Stimulated activated CD4-positive, alpha-beta T cell treated with anti-CD3 and anti-CD28 coated beads, Interleukin-4, amount 100 ng/mL, for 4 hours (primary cell): ENCODE measurements around the gene HDAC5.
"Not testable (repeated sequence)": the region's sequence is repeated elsewhere in the genome, so short reads cannot be mapped to it uniquely, and the experiment has no call there.

ENCODE experiments used
- DNase-seq, 2 experiments: peaks; one replicate each; pipeline ENCODE4 v3.0.0-alpha.2; 2020

The HDAC5 gene

GRCh38 chr17:44066204-44066930 is 57.1 kb downstream of the HDAC5 start, which contains the start of gene LSM12:
TSS of gene LSM12 (minus strand) at chr17:44066671. CDS start at chr17:44066587, 84 bp downstream.
- DNase-seq, result peak; percentile 87 to 92

DNA sequence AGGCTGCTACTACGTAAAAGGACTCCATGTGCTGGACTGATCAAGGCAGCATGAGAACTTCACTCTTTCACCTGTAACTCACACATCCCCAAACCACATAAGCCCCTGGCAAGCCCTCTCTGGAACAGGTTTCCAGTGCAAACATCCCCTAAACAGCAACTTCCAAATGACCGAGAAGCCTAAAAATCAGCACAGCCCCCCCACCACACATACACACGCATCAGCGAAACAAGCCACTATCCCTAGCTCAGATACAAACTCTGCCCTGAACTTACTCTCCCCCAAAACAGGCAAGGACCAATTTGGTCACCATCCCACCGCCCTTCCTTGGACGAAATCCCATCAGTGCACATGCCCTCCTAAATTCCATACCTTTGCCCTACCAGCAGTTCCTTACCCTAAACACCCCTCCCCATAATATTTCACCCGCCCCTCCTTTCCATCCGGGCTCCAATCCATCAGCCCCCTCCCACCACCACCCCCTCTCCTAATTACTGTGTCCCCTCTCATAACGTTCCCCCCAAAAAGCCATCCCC is 57.7 kb downstream of the HDAC5 start:
- DNase-seq, result no peak

GRCh38 chr17:44063704-44064639 is 59.5 kb downstream of the HDAC5 start:
- DNase-seq, result no peak

GRCh38 chr17:44062871-44063270 is 60.6 kb downstream of the HDAC5 start:
- DNase-seq, result no peak

GRCh38 chr17:44061446-44061845 is 62.0 kb downstream of the HDAC5 start:
- no peak for DNase-seq

DNA sequence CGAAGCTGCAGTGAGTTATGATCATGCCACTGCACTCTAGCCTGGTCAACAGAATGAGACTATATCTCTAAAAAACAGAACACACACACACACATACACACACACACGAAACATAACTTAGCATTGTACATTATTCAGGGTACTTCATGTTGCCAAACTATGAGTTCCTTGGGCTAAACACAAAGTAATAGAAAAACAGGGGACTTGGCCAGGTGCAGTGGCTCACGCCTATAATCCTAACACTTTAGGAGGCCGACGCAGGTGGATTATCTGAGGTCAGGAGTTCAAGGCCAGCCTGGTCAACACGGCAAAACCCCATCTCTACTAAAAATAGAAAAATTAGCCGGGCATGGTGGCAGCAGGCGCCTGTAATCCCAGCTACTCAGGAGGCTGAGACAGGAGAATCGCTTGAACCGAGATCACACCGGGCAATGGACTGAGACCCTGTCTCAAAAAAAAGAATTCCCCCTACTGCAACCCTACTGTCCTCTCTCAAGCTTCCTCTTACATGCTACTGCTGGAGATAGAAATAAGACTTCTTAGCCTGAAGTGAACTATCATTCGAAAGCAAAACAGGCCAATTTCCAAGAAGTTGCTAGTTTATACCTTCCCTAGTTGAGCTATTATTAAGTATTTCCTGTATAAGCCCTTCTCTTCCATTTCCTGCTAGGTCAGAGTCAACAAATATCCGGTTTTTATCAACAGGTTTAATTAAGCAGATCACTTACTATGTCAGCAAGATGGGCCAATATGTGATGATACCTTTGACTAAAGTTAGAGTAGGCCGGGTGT is 64.1 kb downstream of the HDAC5 start:
- no peak for DNase-seq

- DNase-seq, result no peak
Measured at GRCh38 chr17:44053125-44053872, 70.1 kb downstream of the HDAC5 start.

DNA sequence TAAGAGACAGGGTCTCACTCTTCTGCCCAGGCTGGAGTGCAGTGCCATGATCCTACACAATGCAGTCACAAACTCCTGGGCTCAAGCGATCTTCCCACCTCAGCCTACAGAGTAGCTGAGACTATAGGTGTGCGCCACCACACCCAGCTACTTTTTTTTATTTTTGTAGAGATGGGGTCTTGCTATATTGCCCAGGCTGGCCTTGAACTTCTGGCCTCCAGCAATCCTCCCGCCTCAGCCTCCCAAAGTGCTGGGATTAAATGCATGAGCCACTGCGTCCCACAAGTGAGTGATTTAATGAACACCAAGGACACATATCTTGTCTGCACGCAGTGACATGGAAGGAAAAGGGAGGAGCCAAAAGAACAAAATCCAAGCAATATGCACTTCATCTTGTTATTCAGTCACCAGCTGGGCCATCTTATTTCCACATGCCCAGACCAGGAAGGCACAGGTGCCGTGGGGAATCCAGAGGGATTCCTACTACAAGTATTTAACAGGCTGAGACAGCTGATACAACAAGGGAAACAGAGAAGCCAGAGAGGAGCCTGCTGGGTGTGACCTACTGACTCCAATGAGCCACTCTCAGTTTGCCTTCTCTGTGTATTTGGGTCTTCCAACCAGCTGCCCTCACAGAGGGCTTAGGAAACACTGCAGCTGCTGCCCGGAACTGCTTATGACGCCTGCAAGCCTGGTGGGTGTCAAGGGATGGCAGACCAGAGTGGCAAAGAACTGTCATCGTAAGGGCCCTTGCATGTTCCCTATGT is 74.0 kb downstream of the HDAC5 start:
- no peak for DNase-seq

- DNase-seq, result not testable (repeated sequence)
Measured at GRCh38 chr17:44046893-44047292, 76.5 kb downstream of the HDAC5 start.

GRCh38 chr17:44045486-44045885 is 78.0 kb downstream of the HDAC5 start:
- DNase-seq, result no peak

DNA sequence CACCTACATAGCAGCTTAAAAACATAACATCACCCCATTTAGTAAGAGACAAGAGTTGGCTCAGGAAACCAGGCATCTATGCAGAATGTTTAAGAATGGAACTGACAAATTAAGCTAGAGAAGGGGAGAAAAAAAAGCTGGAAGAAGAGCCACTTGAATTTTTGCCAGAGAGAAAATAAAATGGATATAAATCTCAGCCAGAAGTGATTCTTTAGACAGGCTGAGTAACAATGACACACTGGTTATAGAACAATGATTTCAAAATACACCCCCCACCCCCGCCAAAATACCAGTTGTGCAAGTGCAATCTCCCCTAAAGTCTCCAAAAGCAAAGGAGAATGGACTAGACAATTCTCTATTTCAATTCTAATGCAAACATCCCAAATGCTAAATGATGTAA is 79.4 kb downstream of the HDAC5 start:
- no peak for DNase-seq

- no peak for DNase-seq
Measured at GRCh38 chr17:44043272-44043696, 80.2 kb downstream of the HDAC5 start.

DNA sequence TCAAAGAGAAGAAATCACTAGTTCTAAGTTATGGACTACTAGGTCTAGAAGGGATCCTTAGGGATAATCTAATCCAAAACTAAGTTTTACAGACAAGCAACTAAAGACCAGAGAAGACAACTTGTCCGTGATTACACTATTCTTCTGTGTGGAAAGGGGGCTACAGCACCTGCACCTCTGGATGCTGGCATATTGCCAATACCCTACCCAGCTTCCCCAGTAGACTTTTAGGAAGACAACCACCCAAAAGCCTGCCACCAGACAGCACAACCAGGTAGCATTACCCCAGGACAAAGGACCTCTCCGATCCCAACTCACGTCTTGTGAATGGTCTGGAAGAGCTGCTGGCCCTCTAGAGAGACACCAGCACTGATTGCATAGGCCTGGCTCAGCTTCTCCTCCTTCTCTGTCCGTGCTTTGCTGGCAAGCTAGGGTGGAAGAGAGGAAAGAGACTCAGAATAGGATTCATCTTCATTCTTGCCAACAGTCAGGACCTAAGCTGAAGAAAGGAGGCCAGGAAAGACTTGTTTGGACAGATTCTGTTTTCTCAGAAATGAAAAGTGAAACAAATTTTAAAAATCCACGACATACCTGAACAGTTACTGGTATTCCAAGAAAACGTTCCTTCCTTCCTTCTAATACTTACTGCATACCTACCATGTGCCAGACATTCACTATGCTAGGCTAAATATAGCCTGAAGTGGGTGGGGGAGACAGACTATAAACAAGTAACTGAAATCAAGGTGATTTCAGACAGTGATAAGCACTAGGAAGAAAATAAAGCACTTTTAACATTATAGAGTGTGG is 83.4 kb downstream of the HDAC5 start:
- no peak for DNase-seq

DNA sequence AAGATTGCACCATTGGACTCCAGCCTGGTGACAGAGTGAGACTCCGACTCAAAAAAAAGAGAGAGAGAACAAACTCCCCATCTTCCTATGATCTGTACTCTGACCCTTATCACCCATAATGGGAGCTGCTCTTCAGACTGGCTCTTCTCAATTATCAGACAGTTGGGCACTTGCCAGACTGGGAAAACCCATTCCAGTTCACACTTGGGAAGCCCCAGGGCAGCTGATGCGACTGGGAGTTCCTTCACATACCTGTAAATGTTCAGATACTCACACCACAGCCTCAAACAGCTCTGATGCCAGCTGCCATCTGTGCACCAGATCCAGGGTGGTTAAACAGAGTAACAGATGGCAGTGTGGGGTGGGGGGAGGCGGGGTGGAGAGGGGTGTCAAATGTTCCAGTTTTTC is 84.8 kb downstream of the HDAC5 start:
- DNase-seq, result no peak

DNA sequence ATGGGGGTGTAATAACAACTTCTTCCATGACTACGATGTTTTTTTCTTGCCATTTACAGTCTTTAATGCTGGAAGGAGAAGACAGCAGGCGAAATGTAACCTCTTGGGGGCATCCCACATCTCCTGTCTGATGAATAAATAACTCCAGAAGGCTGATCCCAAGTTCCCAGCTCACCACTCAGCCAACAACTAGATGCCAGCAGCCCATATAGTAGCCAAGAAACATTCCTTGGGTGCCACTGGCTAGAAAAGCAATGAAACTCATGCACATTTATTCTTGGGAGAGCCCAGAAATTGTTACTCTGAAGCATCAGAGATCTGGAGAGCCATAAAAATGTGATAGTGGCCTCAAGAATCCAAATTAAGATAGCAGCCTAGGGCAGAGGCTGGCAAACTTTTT is 86.0 kb downstream of the HDAC5 start:
- DNase-seq, result no peak

GRCh38 chr17:44034688-44035087 is 88.8 kb downstream of the HDAC5 start:
- not testable (repeated sequence) for DNase-seq

GRCh38 chr17:44033861-44034408 is 89.5 kb downstream of the HDAC5 start:
- DNase-seq, result no peak

- DNase-seq, result no peak
Measured at GRCh38 chr17:44030482-44030881, 93.0 kb downstream of the HDAC5 start.

DNA sequence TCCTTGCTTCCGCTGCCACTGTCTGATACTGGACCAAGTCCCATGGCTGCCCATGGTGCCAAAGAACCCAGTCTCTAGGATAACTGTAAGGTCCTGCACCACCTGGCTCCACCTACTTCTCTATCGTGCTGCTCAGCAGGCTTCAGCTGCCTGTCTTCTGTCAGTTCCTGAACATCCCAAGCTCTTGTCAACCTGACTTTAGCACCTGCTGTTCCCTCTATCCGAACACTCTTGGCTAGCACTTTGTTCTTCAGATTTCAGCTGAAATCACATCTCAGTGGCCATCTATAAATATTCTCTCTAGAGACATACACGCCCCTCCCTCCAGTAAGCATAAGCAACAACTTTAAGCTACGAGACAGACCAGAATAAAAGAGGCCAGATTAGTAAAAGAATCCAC is 93.7 kb downstream of the HDAC5 start:
- DNase-seq, result no peak
